Neutrophil (primary cell): Measurements from ENCODE around the gene TRIM41.

Experiments
- H3K27ac ChIP-seq: fragments of 200-600 bp; sonication (generic); 2 replicates; pipeline ENCODE4 v1.5.1; 2016; ENCODE audit warnings: mild to moderate bottlenecking, moderate library complexity
- H3K27me3 ChIP-seq: fragments of 200-600 bp; sonication (generic); 2 replicates; pipeline ENCODE4 v1.6.0; 2016; ENCODE audit warnings: mild to moderate bottlenecking
- H3K36me3 ChIP-seq: fragments of 200-600 bp; sonication (generic); 2 replicates; pipeline ENCODE4 v1.5.1; 2017
- H3K4me1 ChIP-seq, 2 experiments: fragments of 200-600 bp in 1 of 2; sonication (generic) in 1 of 2; 1 replicate in 1 of 2; 2 replicates in 1 of 2; pipeline versions ENCODE4 v1.5.1 to v1.6.1; 2013 to 2016; ENCODE audit warnings: low read depth in 1 of 2, low read length in 1 of 2, mild to moderate bottlenecking in 1 of 2, moderate library complexity in 1 of 2; ENCODE audit not compliant: control insufficient read depth in 1 of 2, insufficient read depth in 1 of 2
- H3K4me3 ChIP-seq, 2 experiments: fragments of 200-600 bp in 1 of 2; sonication (generic) in 1 of 2; 1 replicate in 1 of 2; 2 replicates in 1 of 2; pipeline ENCODE4 v1.5.1; 2013 to 2016; ENCODE audit warnings: low read depth in 1 of 2, low read length in 1 of 2, mild to moderate bottlenecking in 1 of 2, moderate library complexity in 1 of 2
- H3K9me3 ChIP-seq: fragments of 200-600 bp; sonication (generic); 2 replicates; pipeline ENCODE4 v1.5.1; 2016
- TF ChIP-seq, protein P1 (sequence below): fragments of 200-600 bp; sonication (generic); IDR thresholded peaks from 2 replicates; pipeline ENCODE4 v1.5.1; 2016; ENCODE audit warnings: antibody characterized with exemption

Gene TRIM41

DNA sequence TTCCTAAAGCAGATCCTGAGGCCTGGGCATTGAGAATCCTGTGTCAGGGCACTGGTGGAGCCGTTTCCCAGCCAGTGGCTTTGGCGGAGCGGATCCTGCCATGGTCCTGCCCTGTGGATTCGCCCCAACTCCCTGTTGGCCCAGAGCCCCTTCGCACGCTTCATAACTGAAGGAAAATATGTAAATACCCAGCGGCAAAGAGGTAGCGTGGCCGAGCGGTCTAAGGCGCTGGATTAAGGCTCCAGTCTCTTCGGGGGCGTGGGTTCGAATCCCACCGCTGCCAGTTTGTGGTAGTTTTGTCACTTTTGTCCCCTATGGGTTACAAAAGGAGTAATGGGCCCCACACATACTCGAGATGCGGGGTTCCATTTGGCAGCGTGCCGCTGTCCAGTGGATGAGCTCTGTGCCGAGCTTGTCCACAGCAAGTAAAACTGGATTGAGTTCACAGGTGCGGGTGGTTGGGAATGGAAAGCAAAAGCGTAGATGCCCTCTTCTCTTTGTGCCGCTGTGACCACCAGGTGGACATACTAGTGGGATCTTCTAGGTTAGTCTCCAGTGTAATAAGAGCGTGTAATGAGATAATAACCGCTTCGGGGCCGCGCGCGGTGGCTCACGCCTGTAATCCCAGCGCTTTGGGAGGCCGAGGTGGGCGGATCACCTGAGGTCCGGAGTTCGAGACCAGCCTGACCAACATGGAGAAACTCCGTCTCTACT lies 35.4 kb upstream of the TRIM41 start:
- Histone ChIP-seq H3K9me3 (no peaks in the 10 kb centered on the region), H3K4me1 (peaks cover 51 to 56% of the 10 kb centered on the region in 2 experiments), H3K4me3 (peak overlapping the region in 1 of 2 experiments; percentile 86), H3K27ac (no peak overlapping the region), H3K36me3 (no peaks in the 10 kb centered on the region), H3K27me3 (peaks cover 83% of the 10 kb centered on the region)
- TF ChIP-seq, protein P1, sequence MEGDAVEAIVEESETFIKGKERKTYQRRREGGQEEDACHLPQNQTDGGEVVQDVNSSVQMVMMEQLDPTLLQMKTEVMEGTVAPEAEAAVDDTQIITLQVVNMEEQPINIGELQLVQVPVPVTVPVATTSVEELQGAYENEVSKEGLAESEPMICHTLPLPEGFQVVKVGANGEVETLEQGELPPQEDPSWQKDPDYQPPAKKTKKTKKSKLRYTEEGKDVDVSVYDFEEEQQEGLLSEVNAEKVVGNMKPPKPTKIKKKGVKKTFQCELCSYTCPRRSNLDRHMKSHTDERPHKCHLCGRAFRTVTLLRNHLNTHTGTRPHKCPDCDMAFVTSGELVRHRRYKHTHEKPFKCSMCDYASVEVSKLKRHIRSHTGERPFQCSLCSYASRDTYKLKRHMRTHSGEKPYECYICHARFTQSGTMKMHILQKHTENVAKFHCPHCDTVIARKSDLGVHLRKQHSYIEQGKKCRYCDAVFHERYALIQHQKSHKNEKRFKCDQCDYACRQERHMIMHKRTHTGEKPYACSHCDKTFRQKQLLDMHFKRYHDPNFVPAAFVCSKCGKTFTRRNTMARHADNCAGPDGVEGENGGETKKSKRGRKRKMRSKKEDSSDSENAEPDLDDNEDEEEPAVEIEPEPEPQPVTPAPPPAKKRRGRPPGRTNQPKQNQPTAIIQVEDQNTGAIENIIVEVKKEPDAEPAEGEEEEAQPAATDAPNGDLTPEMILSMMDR: no peak

DNA sequence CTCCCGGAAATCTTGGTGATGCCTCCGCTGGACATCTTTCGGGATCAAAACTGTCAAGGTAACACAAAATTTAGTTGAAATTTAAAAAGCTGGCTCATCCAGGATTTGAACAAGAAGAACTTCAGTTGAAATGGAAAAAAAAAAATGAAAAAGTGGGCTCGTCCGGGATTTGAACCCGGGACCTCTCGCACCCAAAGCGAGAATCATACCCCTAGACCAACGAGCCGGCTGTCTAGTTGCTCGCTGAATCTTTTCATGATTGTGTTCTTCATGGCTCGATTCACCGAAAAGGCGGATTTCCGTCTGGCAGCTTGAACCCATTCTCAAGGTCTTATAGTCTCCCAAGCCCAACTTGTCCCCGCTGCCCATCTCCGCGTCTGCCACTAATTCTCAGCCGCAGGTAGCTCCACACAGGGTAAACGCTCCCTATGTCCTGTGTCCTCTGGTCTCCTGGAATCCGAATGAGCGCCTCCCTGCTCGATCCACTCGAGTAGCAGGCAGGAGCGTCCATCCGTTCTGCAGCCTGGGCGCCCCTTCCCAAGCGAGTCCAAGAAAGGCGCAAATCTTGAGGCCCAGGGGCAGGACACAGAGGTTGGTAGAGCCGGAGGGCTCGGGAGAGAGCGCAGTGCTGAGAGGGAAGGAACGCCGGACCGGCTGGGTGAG lies 34.2 kb upstream of the TRIM41 start:
- TF ChIP-seq, protein P1: no peak
- Histone ChIP-seq H3K9me3 (no peaks in the 10 kb centered on the region), H3K27me3 (peaks cover 74% of the 10 kb centered on the region), H3K36me3 (no peaks in the 10 kb centered on the region), H3K4me1 (peaks cover 47 to 55% of the 10 kb centered on the region in 2 experiments), H3K27ac (peak overlapping the region; percentile 31), H3K4me3 (peak overlapping the region; percentile 77 to 86)

DNA sequence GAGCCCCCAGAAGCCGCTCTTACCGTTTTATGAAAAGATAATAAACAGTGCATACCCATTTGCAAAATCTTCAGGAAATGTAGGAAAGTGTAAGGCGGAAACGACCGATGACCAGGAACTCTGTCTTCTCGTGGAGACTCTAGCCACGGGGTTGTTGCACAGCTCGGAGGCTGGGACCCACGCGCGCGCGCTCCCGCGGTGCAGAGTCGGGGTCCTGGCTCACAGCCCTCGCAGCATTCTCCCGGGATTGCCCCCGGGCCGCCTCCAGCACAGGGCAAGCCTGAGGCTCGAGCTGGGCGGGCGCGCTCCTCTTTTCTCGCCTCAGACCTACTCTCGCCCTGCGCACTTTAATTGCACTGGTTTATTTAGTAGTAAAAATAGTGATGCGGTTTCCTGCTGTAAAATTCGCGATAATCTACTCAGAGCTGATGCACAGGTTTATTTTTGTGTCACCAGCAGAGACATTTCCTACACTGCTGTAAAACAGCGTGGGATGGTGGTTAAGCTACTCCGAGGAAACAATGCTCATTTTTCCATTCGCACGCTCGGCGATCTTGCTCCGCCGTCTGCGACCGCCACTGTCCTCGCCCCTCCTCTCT lies 33.6 kb upstream of the TRIM41 start:
- no peaks in the 10 kb centered on the region for H3K36me3 ChIP-seq
- peaks cover 41 to 49% of the 10 kb centered on the region in 2 experiments for H3K4me1 ChIP-seq
- H3K9me3 ChIP-seq: no peaks in the 10 kb centered on the region
- H3K4me3 ChIP-seq: peak overlapping the region; percentile 77 to 86
- peak overlapping the region; percentile 84 for H3K27ac ChIP-seq
- TF ChIP-seq, protein P1: no peak
- H3K27me3 ChIP-seq: peaks cover 68% of the 10 kb centered on the region

DNA sequence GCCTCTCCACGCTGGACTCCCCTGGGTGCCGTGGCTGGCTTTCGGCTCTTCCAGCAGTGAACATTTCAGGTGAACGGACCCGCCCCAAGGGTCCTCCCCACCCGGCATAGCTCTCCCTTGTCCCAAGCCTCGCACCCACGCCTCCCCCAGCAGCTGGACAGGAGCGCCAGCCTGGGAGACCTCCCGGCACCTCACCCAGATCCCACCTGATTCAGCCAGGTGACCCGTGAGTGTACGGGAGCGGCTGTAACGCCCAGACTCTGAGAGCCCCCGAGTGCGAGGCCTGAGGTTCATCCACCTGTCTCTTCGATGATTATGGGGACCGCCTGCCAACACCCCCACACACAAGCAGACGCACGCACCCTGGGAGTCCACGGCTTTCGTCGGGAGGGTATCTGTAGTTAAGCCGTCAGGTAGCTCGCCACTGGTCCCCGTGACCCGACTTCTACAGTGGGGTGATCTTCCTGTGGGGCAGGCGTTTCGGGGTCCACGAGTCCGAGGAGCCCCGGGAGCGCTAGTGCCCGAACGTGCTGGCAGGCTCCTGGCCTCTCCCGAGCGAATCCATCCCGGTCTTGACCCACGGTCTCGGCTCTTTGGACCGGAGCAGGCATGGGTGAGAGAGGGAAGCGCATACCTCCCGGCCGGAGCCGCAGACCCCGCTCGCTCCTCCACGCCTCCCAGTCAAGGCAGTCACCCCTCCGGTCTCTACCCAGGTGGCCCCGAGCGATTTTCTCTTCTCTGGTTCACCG lies 32.9 kb upstream of the TRIM41 start:
- H3K27ac ChIP-seq: peak overlapping the region; percentile 84
- no peaks in the 10 kb centered on the region for H3K36me3 ChIP-seq
- peak overlapping the region; percentile 77 to 86 for H3K4me3 ChIP-seq
- TF ChIP-seq, protein P1: no peak
- H3K27me3 ChIP-seq: peaks cover 61% of the 10 kb centered on the region
- H3K9me3 ChIP-seq: no peaks in the 10 kb centered on the region
- H3K4me1 ChIP-seq: peaks cover 39 to 47% of the 10 kb centered on the region in 2 experiments
